GM23248 (cell line): ENCODE data around the gene QRFP.

ENCODE experiments used
- EZH2 ChIP-seq: fragments of 200-600 bp; sonication (generic); IDR thresholded peaks from 2 replicates; pipeline ENCODE4 v1.6.1; 2018; ENCODE audit warnings: antibody characterized with exemption, mild to moderate bottlenecking; ENCODE audit not compliant: insufficient read depth, poor library complexity, severe bottlenecking
- EZH2phosphoT487 ChIP-seq: fragments of 200-600 bp; sonication (generic); IDR thresholded peaks from 2 replicates; pipeline ENCODE4 v1.6.1; 2018; ENCODE audit warnings: antibody characterized with exemption, moderate library complexity, mild to moderate bottlenecking, low read depth; ENCODE audit not compliant: insufficient read depth

- TF ChIP-seq EZH2 (no peak), EZH2phosphoT487 (no peak)
Measured at GRCh38 chr9:130881516-130881915, 15.1 kb downstream of the QRFP start.
